ENCODE results near the gene TNFRSF6B.

GRCh38 chr20:63707558-63708300 is 11.3 kb downstream of the TNFRSF6B start, which contains the start of the genes ARFRP1 and ZGPAT:
- TF ChIP-seq, protein P1, sequence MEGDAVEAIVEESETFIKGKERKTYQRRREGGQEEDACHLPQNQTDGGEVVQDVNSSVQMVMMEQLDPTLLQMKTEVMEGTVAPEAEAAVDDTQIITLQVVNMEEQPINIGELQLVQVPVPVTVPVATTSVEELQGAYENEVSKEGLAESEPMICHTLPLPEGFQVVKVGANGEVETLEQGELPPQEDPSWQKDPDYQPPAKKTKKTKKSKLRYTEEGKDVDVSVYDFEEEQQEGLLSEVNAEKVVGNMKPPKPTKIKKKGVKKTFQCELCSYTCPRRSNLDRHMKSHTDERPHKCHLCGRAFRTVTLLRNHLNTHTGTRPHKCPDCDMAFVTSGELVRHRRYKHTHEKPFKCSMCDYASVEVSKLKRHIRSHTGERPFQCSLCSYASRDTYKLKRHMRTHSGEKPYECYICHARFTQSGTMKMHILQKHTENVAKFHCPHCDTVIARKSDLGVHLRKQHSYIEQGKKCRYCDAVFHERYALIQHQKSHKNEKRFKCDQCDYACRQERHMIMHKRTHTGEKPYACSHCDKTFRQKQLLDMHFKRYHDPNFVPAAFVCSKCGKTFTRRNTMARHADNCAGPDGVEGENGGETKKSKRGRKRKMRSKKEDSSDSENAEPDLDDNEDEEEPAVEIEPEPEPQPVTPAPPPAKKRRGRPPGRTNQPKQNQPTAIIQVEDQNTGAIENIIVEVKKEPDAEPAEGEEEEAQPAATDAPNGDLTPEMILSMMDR (IDR thresholded peaks at IDR 0.05; ENCODE audit: extremely low read depth in 1 of 2, insufficient read depth in 1 of 2, low read depth in 1 of 2, low read length in 2 of 2) = no peak
- TF ChIP-seq POLR2A (IDR thresholded peaks at IDR 0.05; ENCODE audit: low read depth, low read length) (peak; percentile 44), EZH2 (IDR thresholded peaks at IDR 0.05; ENCODE audit: borderline replicate concordance, low read depth, low read length, severe bottlenecking) (no peak), MAX (IDR thresholded peaks at IDR 0.05; ENCODE audit: insufficient read depth, insufficient read length) (peak; percentile 3), MYC (IDR thresholded peaks at IDR 0.05; ENCODE audit: low read depth, low read length) (no peak), POLR2AphosphoS5 (IDR thresholded peaks at IDR 0.05; ENCODE audit: insufficient read depth, low read depth, low read length) (peak; percentile 84)
